C4-2B (cell line): ENCODE measurements around the gene ANAPC5.
"Not testable (repeated sequence)": the region's sequence is repeated elsewhere in the genome, so short reads cannot be mapped to it uniquely, and the experiment has no call there.

Source experiments
- CTCF ChIP-seq: fragments of 450-650 bp; conservative IDR thresholded peaks from 2 replicates; pipeline ENCODE4 v1.5.1; 2017; ENCODE audit warnings: mild to moderate bottlenecking
- ZFX ChIP-seq: fragments of 450-650 bp; IDR thresholded peaks from 2 replicates; pipeline ENCODE4 v1.6.1; 2017

GRCh38 chr12:121374945-121375584, 22.9 kb upstream of the ANAPC5 start:
- not testable (repeated sequence) for TF ChIP-seq CTCF, ZFX
